H1 (cell line): ENCODE measurements around the gene IFT74. TPM values are rescaled to one million over a fixed set of nuclear protein-coding genes. Genes with fewer than 3 reads are reported as not detected.

Source experiments
- CTCF ChIA-PET: fragments of 300-600 bp; sonication (Branson Sonifier 250); formaldehyde crosslinking; loops from one replicate; lab custom pipeline; 2021; ENCODE audit not compliant: partially characterized antibody; lab: Charles Lee
- POLR2A ChIA-PET: fragments of 300-600 bp; sonication (Branson Sonifier 250); formaldehyde crosslinking; loops from one replicate; lab custom pipeline; 2021; ENCODE audit warnings: inconsistent platforms; ENCODE audit not compliant: partially characterized antibody; lab: Charles Lee
- DNase-seq, 2 experiments: peaks; one replicate each; pipeline versions ENCODE4 v3.0.0 to v3.0.0-alpha.2; 2010 to 2022; ENCODE audit warnings: low spot score in 2 of 2, low read depth in 1 of 2, mixed read lengths in 1 of 2
- FAIRE-seq: peaks from 2 replicates; lab custom pipeline; 2011; peaks lifted over from hg19 to GRCh38; lab: Jason Lieb, UNC
- H2AFZ ChIP-seq: 2 replicates; pipeline ENCODE4 v1.8.1; 2012; ENCODE audit warnings: low read length, inconsistent platforms
- H2AK5ac ChIP-seq: 2 replicates; pipeline ENCODE4 v1.6.1; 2013; ENCODE audit warnings: low read depth, low read length
- H2BK120ac ChIP-seq: replicated peaks from 2 replicates; pipeline ENCODE3; 2013; ENCODE audit warnings: low read depth, low read length, inconsistent platforms
- H2BK12ac ChIP-seq: 2 replicates; pipeline ENCODE4 v1.6.1; 2013; ENCODE audit warnings: low read depth, low read length
- H2BK15ac ChIP-seq: 2 replicates; pipeline ENCODE4 v1.6.1; 2013; ENCODE audit warnings: low read length
- H2BK20ac ChIP-seq: 2 replicates; pipeline ENCODE4 v1.6.1; 2013; ENCODE audit warnings: low read length
- H2BK5ac ChIP-seq: 2 replicates; pipeline ENCODE4 v1.6.1; 2013; ENCODE audit warnings: low read depth, low read length
- H3K14ac ChIP-seq: 2 replicates; pipeline ENCODE4 v1.6.1; 2013; ENCODE audit warnings: inconsistent platforms; ENCODE audit not compliant: insufficient read length
- H3K18ac ChIP-seq: 2 replicates; pipeline ENCODE4 v1.6.1; 2013; ENCODE audit warnings: low read length; ENCODE audit errors: extremely low read depth
- H3K23ac ChIP-seq: 2 replicates; pipeline ENCODE4 v1.6.1; 2013; ENCODE audit warnings: inconsistent platforms; ENCODE audit not compliant: insufficient read length
- H3K23me2 ChIP-seq: 2 replicates; pipeline ENCODE4 v1.6.1; 2013; ENCODE audit warnings: low read depth, low read length
- H3K27ac ChIP-seq: 2 replicates; pipeline ENCODE4 v1.6.1; 2011; ENCODE audit warnings: low read depth, low read length, inconsistent platforms
- H3K27me3 ChIP-seq, 4 experiments: replicated peaks in 1 of 4; 1 replicate in 1 of 4; 2 replicates in 3 of 4; pipeline versions ENCODE4 v1.6.1 to v1.8.1; 2011 to 2013; ENCODE audit warnings: low read length in 3 of 4, mild to moderate bottlenecking in 3 of 4, inconsistent platforms in 2 of 4, mixed read lengths in 2 of 4, moderate library complexity in 1 of 4; ENCODE audit not compliant: control insufficient read depth in 3 of 4, insufficient read depth in 3 of 4; ENCODE audit errors: extremely low read depth in 1 of 4
- H3K36me3 ChIP-seq, 4 experiments: 2 replicates each; pipeline versions ENCODE4 v1.6.1 to v1.8.1; 2011 to 2013; ENCODE audit warnings: mild to moderate bottlenecking in 4 of 4, low read length in 3 of 4, moderate library complexity in 2 of 4, control low read depth in 1 of 4, inconsistent platforms in 1 of 4; ENCODE audit not compliant: insufficient read depth in 4 of 4, control insufficient read depth in 2 of 4
- H3K4ac ChIP-seq: replicated peaks from 2 replicates; pipeline ENCODE3; 2013; ENCODE audit warnings: low read length, low read depth, mixed read lengths, inconsistent platforms; ENCODE audit not compliant: insufficient read length
- H3K4me1 ChIP-seq, 4 experiments: replicated peaks in 1 of 4; 1 replicate in 1 of 4; 2 replicates in 3 of 4; pipeline versions ENCODE4 v1.6.1 to v1.8.1; 2011 to 2013; ENCODE audit warnings: low read length in 3 of 4, inconsistent platforms in 2 of 4, mixed read lengths in 1 of 4; ENCODE audit not compliant: insufficient read depth in 4 of 4, control insufficient read depth in 3 of 4
- H3K4me2 ChIP-seq, 2 experiments: 2 replicates each; pipeline versions ENCODE4 v1.6.1 to v1.8.1; 2011 to 2013; ENCODE audit warnings: low read depth in 2 of 2, low read length in 2 of 2, control low read depth in 1 of 2, inconsistent platforms in 1 of 2, mild to moderate bottlenecking in 1 of 2; ENCODE audit not compliant: insufficient read depth in 1 of 2
- H3K4me3 ChIP-seq, 4 experiments: fragments of 200-600, 300-600 bp in 1 of 4; sonication (generic), shearing (Covaris generic), sonication (Bioruptor Twin) in 1 of 4; 2 replicates each; pipeline versions ENCODE4 v1.5.1 to v1.8.1; 2011 to 2016; ENCODE audit warnings: low read length in 4 of 4, low read depth in 3 of 4, control low read depth in 2 of 4, inconsistent platforms in 2 of 4, mild to moderate bottlenecking in 2 of 4, mixed read lengths in 1 of 4, moderate library complexity in 1 of 4; ENCODE audit not compliant: insufficient read depth in 2 of 4; ENCODE audit errors: extremely low read depth in 1 of 4
- H3K56ac ChIP-seq: replicated peaks from 2 replicates; pipeline ENCODE3; 2013; ENCODE audit warnings: low read depth, mild to moderate bottlenecking, mixed read lengths, low read length, inconsistent platforms; ENCODE audit not compliant: insufficient read length
- H3K79me1 ChIP-seq: 2 replicates; pipeline ENCODE4 v1.6.1; 2013; ENCODE audit warnings: low read depth, low read length, control low read depth
- H3K79me2 ChIP-seq, 2 experiments: 2 replicates each; pipeline versions ENCODE4 v1.6.1 to v1.8.1; 2012 to 2013; ENCODE audit warnings: low read length in 2 of 2, mild to moderate bottlenecking in 2 of 2, inconsistent platforms in 1 of 2; ENCODE audit not compliant: insufficient read depth in 2 of 2, control insufficient read depth in 1 of 2
- H3K9ac ChIP-seq, 4 experiments: replicated peaks in 1 of 4; 1 replicate in 1 of 4; 2 replicates in 3 of 4; pipeline versions ENCODE4 v1.6.1 to v1.8.1; 2011 to 2013; ENCODE audit warnings: low read depth in 3 of 4, low read length in 3 of 4, control low read depth in 2 of 4, mild to moderate bottlenecking in 2 of 4, moderate library complexity in 2 of 4, inconsistent platforms in 1 of 4; ENCODE audit errors: extremely low read depth in 1 of 4
- H3K9me3 ChIP-seq, 2 experiments: 2 replicates each; pipeline versions ENCODE4 v1.6.1 to v1.8.1; 2012 to 2013; ENCODE audit warnings: mild to moderate bottlenecking in 2 of 2, moderate library complexity in 2 of 2, control low read depth in 1 of 2, inconsistent platforms in 1 of 2, low read depth in 1 of 2, low read length in 1 of 2, mixed read lengths in 1 of 2; ENCODE audit not compliant: insufficient read depth in 2 of 2
- H4K20me1 ChIP-seq, 2 experiments: replicated peaks in 1 of 2; 2 replicates each; pipeline versions ENCODE3 to v1.8.1; 2011 to 2013; ENCODE audit warnings: inconsistent platforms in 2 of 2, low read length in 2 of 2, mild to moderate bottlenecking in 1 of 2; ENCODE audit not compliant: insufficient read depth in 2 of 2, control insufficient read depth in 1 of 2
- H4K5ac ChIP-seq: 2 replicates; pipeline ENCODE4 v1.6.1; 2013; ENCODE audit warnings: low read length, low read depth, mixed read lengths, inconsistent platforms; ENCODE audit not compliant: insufficient read length
- H4K8ac ChIP-seq: 2 replicates; pipeline ENCODE4 v1.8.0; 2013; ENCODE audit warnings: mild to moderate bottlenecking, moderate library complexity, low read length, inconsistent platforms; ENCODE audit not compliant: insufficient read depth; ENCODE audit errors: extremely low read depth
- H4K91ac ChIP-seq: replicated peaks from 2 replicates; pipeline ENCODE3; 2013; ENCODE audit warnings: low read length, mixed read lengths, inconsistent platforms; ENCODE audit not compliant: insufficient read length
- BACH1 ChIP-seq: IDR thresholded peaks from 2 replicates; pipeline ENCODE4 v1.6.1; 2012; ENCODE audit warnings: low read length, improper control_type of control experiment
- BCL11A ChIP-seq, 2 experiments: IDR thresholded peaks; one replicate each; pipeline ENCODE4 v1.6.1; 2011; ENCODE audit warnings: low read depth in 2 of 2, low read length in 2 of 2, mild to moderate bottlenecking in 2 of 2
- CEBPB ChIP-seq: IDR thresholded peaks from 2 replicates; pipeline ENCODE4 v1.6.1; 2012; ENCODE audit warnings: low read depth, low read length
- GABPA ChIP-seq: IDR thresholded peaks from 2 replicates; pipeline ENCODE4 v1.6.1; 2011; ENCODE audit warnings: mild to moderate bottlenecking, low read length, moderate library complexity, borderline replicate concordance; ENCODE audit not compliant: insufficient read depth
- PHF8 ChIP-seq: fragments of 200-600 bp; sonication (generic); conservative IDR thresholded peaks from 2 replicates; pipeline ENCODE4 v1.7.1; 2012; ENCODE audit warnings: low read depth, mild to moderate bottlenecking, inconsistent platforms, low read length, moderate library complexity
- POLR2A ChIP-seq, 2 experiments: IDR thresholded peaks; 1 replicate in 1 of 2; 2 replicates in 1 of 2; pipeline ENCODE4 v1.6.1; 2011; ENCODE audit warnings: low read depth in 2 of 2, low read length in 2 of 2, mild to moderate bottlenecking in 2 of 2; ENCODE audit errors: control extremely low read depth in 1 of 2
- RAD21 ChIP-seq, 2 experiments: IDR thresholded peaks in 1 of 2; conservative IDR thresholded peaks in 1 of 2; 2 replicates each; pipeline ENCODE4 v1.6.1; 2011; ENCODE audit warnings: low read depth in 2 of 2, low read length in 2 of 2, improper control_type of control experiment in 1 of 2, inconsistent platforms in 1 of 2, mild to moderate bottlenecking in 1 of 2, moderate library complexity in 1 of 2
- SIX5 ChIP-seq: IDR thresholded peaks from 2 replicates; pipeline ENCODE4 v1.6.1; 2011; ENCODE audit warnings: mild to moderate bottlenecking, low read depth, low read length
- SUZ12 ChIP-seq: fragments of 200-600 bp; sonication (generic); IDR thresholded peaks from 2 replicates; pipeline ENCODE4 v1.6.1; 2012; ENCODE audit warnings: mild to moderate bottlenecking, inconsistent platforms, low read length, moderate library complexity, mixed read lengths
- WGBS, 2 experiments: shearing (Covaris generic) in 1 of 2; methylation state at CpG; one replicate each; pipeline versions ENCODE4 v1.1.6 to v1.1.7; 2013 to 2015; ENCODE audit warnings: low lambda C conversion rate in 2 of 2, mixed read lengths in 2 of 2, inconsistent platforms in 1 of 2, low coverage in 1 of 2, missing lambda C conversion rate in 1 of 2; ENCODE audit not compliant: insufficient replicate concordance in 2 of 2, insufficient coverage in 1 of 2, insufficient read length in 1 of 2; ENCODE audit errors: extremely low coverage in 1 of 2, missing lambda C conversion rate in 1 of 2; 5-methylcytosine and 5-hydroxymethylcytosine counted together
- polyA plus RNA-seq, 7 experiments: library from polyadenylated mRNA; depleted of rRNA in 3 of 7; stranded (reverse) in 5 of 7; unstranded in 2 of 7; fragments of >200 nt in 5 of 7; fragments of 200-250 nt in 2 of 7; gene quantifications; 1 replicate in 5 of 7; 2 replicates in 1 of 7; 4 replicates in 1 of 7; pipeline versions ENCODE4 v1.2.1 to v1.2.3, GENCODE V29; 2011 to 2013; ENCODE audit warnings: missing spikeins in 2 of 7, mixed read lengths in 2 of 7
- total RNA-seq: library from RNA; stranded (reverse); fragmentation: NEBNext Ultra II Directional; extraction: Animal tissue kit (Norgen Biotek cat#: 25700); gene quantifications from 2 replicates; pipeline ENCODE4 v1.2.1, GENCODE V29; 2021
- TF ChIP-seq, protein P1 (sequence below): IDR thresholded peaks from 2 replicates; pipeline ENCODE4 v1.6.1; 2012; ENCODE audit warnings: inconsistent platforms

Gene IFT74
- total and polyA plus RNA-seq, 2 of the 8 experiments (the other 6 are each of a cell fraction or from before 2014, with no cell fraction given): 4.4 to 17.8 TPM

GRCh38 chr9:26946753-26947727, 9.2 kb upstream of the IFT74 start, which contains the start of gene PLAA:
Gene PLAA (minus strand): TSS chr9:26947242. CDS start chr9:26947045, 197 bp downstream.
- Histone ChIP-seq H2BK12ac (peak within 1 kb of the TSS; percentile 65; the same call in 1 of the 2 replicates), H3K4me1 (peaks cover 0 to 1% (median 0%) of the 10 kb centered on the region in 4 experiments; a peak in 4 of 7 replicates), H4K20me1 (peaks cover 0 to 4% of the 10 kb centered on the region in 2 experiments), H3K4ac (peak within 1 kb of the TSS; percentile 70), H3K4me2 (peak within 1 kb of the TSS; percentile 71 to 82), H2BK20ac (no peak within 1 kb of the TSS), H2AFZ (peak within 1 kb of the TSS; percentile 79; the same call in 1 of the 2 replicates), H3K23me2 (peaks cover 5% of the 10 kb centered on the region), H3K9ac (peak within 1 kb of the TSS; percentile 85 to 97 (median 88)), H4K91ac (peak within 1 kb of the TSS; percentile 95), H2BK120ac (peak within 1 kb of the TSS; percentile 24), H3K18ac (peak within 1 kb of the TSS; percentile 85; the same call in 1 of the 2 replicates), H4K5ac (peak within 1 kb of the TSS; percentile 88), H2BK15ac (no peak within 1 kb of the TSS), H3K79me1 (peaks cover 9% of the 10 kb centered on the region), H4K8ac (peak within 1 kb of the TSS; percentile 99; the same call in 1 of the 2 replicates), H3K27me3 (no peaks in the 10 kb centered on the region), H3K14ac (no peak within 1 kb of the TSS), H3K23ac (no peak within 1 kb of the TSS), H3K36me3 (no peaks in the 10 kb centered on the region; a peak in 1 of 8 replicates), H3K79me2 (peaks cover 31 to 47% of the 10 kb centered on the region in 2 experiments), H3K4me3 (peak within 1 kb of the TSS; percentile 93 to 97 (median 96)), H2AK5ac (no peak within 1 kb of the TSS), H3K9me3 (no peaks in the 10 kb centered on the region), H3K27ac (peak within 1 kb of the TSS; percentile 96), H2BK5ac (peak within 1 kb of the TSS; percentile 92), H3K56ac (peak within 1 kb of the TSS; percentile 82)
- POLR2A ChIA-PET: interaction anchor here (0.6 to 2.5 kb wide), 11 partner anchors 8 to 56 kb away, joined by 3 to 21 read pairs (median 5); partner anchors contain the start of genes CAAP1 and IFT74
- WGBS, 2 experiments: 1% methylated on average over 73 of the region's 76 CpGs; no CpG with 5 or more reads in 1 of the 2 experiments
- CTCF ChIA-PET: interaction anchor here (1.0 to 1.3 kb wide), 4 partner anchors 12 to 89 kb away, joined by 3 to 4 read pairs (median 3); no protein-coding TSS in a partner anchor
- peak; percentile 75 to 91 for DNase-seq
- no peak for FAIRE-seq
- TF ChIP-seq POLR2A (IDR thresholded peaks at IDR 0.05; ENCODE audit: control extremely low read depth in 1 of 2, low read depth in 2 of 2, low read length in 2 of 2) (peak; percentile 44 to 95), CEBPB (no peak), SUZ12 (no peak), BCL11A (IDR thresholded peaks at IDR 0.05; ENCODE audit: low read depth in 2 of 2, low read length in 2 of 2) (no peak), RAD21 (IDR thresholded peaks at IDR 0.05 in 1 of 2, conservative IDR thresholded peaks at IDR 0.05 in 1 of 2; ENCODE audit: low read depth in 2 of 2, low read length in 2 of 2) (peak in 1 of 2 experiments; percentile 19; a peak in 1 of 4 replicates), PHF8 (peak; percentile 73), SIX5 (peak; percentile 78), GABPA (peak; percentile 79), BACH1 (no peak)
- TF ChIP-seq, protein P1, sequence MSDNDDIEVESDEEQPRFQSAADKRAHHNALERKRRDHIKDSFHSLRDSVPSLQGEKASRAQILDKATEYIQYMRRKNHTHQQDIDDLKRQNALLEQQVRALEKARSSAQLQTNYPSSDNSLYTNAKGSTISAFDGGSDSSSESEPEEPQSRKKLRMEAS: peak; percentile 49
